Pulmonary artery endothelial cell (primary cell): ENCODE measurements around the gene EVA1B. TPM values are rescaled to one million over a fixed set of nuclear protein-coding genes. Genes with fewer than 3 reads are reported as not detected.

Experiments
- DNase-seq: peaks from one replicate; pipeline ENCODE4 v3.0.0-alpha.2; 2011; ENCODE audit warnings: low read depth, low spot score
- total RNA-seq: library from RNA; depleted of rRNA; stranded (reverse); fragments of >200 nt; gene quantifications from 2 replicates; pipeline ENCODE4 v1.2.3, GENCODE V29; 2014

The EVA1B gene
- total RNA-seq, 1 donor from 2014 or later = 133 TPM

DNA sequence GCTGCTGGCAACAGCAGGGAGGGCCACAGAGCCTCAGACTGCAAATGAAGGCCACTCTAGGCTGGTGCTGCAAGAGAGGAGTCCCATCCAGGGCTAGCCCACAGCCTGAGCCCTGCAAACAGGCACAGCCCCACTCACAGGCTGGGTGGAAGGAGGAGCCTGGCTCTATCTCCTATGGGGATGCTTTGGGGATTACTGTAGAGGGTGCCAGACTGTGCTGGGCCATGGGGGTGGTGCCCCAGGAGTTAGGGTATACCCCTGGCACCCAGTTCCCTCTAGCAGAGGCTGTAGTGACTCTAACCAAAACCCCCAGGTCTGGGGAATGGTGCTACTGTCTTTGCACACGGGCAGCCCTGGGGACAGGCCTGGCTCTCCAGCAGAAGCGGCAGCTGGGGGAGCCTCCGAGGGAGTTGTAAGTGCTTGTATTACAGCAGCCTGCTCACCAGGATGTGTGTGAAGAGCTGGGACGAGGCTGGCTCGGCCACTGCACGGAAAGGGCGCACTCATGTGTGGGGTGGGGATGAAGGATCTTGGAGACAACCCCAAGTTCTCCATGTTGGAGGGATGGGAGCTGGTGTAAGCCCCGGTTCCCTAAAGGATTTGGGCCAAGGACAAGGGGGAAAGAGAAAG, 23.4 kb upstream of the EVA1B start:
- DNase-seq = no peak

DNA sequence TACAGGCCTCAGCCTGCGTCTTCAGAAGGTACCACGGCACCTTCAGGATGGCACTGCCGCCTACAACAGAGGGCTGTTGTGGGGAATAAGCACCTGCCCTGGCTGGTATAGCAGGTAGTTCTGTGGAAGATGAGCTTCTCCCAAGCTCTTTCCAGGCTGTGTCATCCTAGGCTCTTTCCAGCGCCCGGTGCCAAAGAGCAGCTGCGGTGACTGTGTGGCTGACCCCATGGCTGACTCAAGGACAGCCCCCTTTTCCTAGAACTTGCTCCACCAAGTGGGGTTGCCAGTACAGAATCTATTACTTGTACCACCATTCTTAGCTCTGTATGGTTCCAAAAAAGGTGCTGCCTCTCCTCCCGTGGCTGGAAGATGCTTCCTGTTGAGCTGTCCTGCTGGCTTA, 21.9 kb upstream of the EVA1B start:
- no peak for DNase-seq

DNA sequence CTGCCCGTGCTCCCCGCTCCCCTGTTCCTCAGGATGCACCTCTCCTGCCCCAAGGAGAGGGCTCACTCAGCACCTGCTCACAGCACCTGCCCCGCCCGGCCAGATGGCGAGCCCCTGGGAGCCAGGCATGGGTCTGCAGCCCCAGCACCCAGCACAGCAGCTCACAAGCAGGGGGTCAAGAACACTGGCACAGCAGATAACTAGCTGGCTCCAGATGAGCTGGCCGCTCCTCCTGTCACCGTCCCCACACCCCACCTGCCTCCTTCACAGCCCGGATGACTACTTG, 20.9 kb upstream of the EVA1B start:
- no peak for DNase-seq

DNA sequence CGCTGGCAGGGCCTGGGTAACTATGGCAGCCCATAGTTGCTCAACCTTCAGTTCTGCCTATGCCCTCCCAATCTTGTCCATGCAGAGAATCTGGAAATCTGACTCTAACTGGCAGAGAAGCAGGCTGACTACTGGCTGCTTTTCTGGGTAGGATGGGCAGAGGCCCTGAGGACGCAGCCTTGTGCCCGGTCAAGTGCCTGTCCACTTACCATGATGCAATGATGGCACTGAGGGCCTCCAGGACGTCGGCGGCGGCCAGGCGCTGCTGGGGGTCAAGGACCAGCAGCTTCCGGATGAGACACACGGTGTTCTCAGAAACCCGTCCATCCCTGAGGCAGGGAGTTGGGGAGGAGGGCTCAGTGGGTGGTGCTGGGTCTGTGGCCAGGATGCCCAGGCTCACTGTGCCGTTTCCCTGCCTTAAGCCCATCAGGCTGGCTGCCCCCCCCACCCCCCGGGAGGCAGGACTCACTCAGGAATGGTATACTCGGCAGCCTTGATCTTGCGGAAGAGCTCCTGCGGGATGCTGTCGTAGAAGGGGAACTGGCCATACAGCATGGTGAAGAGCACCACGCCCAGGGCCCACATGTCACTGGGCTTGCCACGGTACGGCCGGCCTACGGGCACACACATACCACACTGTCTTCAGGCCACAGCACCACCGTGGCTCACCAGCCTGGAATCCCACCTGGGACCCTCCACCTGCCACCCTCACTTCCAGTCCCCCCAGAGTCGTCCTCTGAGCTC, 20.4 kb upstream of the EVA1B start:
- no peak for DNase-seq

DNA sequence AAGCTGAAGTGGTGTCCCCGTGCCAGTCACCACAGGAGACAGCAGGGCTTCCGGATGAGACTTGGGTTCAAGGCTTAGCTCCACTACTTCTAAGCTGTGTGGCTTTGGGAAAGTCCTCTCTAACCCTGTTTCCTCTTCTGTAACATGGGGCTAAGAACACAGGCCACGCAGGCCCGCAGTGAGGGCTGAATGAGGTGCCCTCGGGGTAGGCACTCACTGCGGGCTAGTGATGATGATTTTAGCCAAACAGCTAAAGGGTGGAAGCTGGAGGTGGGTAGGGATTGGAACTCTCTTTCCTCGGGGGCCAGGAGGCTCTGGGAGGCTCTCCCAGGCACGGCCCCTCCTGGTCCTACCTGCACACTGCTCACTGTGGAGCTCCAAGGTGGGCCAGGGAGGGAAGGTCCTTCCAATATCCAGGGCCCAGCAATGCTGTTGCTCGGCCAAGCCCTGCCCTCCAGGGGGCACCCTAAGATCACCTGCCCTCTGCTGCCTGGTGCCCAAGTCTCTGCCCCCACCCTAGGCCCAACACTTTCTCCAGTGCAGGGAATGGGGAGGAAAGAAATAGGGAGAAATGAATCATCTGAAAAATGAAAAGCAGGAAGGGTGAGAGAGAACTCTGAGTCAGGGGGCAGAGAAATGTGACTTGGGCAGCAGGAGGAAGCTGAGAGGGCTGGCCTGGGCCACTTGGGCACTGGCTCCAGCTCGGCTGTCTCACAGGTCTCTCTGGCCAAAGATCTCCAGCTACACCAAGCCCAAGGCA, 19.2 kb upstream of the EVA1B start:
- peak; percentile 71 for DNase-seq

DNA sequence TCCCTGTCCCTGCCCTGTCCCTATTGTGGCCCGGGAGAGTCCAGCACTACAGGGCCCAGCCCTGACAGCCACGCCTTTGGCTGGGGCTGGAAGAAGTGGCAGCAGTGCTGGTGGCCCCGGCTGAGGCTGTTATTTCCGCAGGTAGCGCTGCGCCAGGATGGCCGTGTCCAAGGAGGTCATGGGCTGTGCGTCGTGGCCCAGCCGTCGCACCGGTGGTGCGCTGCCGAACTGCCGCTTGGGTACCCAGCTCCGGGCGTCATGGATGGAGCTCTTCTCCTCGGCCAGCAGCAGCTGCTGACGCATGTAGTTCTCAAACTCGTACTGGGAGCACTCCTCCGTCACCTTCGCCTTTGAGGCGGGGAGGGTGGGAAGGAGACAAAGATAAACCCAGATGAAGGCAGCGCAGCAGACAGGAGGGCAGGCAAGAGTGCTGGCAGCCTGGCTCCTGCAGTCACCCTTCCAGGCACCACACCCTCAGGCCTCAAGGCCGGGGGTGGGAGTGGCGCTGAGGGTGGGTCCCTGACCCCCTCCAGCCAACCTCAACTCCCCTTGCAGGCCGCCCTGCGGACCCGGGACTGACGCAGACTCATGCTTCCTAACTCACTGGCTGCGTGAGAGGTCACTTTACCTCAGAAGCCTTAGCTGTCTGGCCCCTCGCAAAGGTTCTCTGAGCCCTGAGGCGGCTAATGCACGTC, 18.3 kb upstream of the EVA1B start:
- DNase-seq = no peak

DNA sequence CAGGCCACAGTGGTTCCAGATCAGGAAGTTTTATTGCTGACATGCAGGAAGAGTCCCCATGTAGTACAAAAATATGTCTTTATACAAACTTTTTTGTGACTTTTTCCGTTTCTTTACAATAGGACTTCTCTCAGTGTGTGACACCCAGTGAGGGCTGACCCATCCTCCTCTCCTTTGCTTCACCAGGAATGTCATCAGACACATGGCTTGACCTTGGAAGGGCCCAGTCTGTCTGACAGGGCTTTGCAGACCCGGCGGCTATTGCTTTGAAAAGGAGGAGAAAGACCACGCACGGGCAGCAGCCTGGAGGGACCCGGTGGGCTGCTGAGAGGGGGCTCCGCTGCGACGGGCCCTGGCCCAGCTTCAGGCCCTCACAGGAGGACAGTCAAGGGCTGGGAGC, 16.2 kb upstream of the EVA1B start:
- DNase-seq = no peak

DNA sequence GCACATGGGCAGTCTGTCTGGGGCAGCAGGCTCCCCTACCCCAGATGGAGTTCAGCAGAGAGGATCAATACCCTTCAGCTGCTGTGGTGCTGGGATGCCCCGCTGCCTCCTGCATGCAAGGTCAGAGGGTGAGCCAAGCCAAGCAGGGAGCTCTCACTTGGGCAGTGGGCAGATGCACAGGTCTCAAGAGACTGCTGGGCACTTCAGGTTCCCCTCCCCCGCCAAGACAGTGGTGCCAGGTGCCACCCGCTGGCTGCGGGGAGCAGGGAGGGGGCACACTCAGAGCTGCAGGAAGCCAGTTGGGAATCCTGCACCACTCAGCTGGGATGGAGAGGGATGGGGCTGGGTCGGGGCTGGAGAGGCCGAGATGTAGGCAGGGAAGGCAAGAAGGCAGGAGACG, 15.8 kb upstream of the EVA1B start:
- no peak for DNase-seq

DNA sequence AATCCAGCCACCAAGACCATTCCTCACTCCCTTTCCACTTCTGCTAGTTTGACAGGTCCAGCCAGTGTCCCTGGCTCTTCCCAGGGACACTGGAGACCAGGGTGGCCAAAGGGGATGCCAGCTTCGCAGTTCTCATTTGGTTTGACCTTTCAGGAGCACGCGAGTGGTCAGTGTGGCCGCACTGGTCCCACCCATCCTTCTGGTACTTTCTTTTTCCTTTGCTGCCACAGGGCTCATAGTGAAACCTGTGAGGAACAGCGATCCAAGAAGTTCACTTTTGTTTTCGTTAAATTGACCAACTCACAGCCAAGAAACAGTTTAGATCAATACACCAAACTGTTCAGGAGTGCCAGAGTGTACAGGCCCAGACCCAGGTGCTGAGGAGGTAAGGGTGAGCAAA, 14.4 kb upstream of the EVA1B start:
- DNase-seq = no peak

DNA sequence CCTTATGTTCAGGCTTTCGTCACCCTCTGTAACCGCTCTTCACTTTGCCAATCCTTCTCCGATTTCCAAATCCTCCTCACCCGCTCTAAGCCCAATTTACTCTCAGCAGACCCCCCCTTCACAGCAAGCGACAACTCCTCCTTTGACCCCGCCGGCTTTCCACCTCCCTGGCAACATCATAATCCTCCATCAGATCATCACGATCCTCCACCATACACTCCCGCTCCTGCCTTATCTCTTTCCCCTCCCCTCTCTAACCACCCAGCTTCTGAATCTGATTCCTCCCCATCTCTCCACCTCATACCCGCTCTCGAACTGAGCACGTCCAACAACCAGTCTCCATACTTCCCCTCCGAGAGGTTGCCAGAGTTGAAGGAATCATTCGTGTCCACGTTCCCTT, 7.5 kb upstream of the EVA1B start:
- no peak for DNase-seq

DNA sequence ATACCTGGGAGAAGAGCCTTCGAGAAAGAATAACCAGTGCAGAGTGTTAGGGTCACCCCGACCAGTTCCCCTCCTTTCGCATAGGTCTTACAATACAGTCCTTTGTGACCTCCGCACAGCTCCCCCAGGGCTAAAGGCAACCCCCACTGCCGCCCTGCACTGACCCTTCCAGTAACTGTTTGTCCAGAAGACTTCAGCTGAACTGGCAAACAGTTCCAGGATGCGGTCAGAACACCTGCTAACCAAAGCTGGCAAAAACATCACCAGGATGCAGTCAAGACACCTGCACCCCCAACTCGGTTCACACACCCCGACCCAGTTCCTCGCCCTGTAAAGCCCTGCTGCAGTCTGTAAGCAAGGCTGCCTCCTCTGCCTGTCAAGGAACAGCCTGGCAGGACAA, 6.4 kb upstream of the EVA1B start:
- DNase-seq = no peak

DNA sequence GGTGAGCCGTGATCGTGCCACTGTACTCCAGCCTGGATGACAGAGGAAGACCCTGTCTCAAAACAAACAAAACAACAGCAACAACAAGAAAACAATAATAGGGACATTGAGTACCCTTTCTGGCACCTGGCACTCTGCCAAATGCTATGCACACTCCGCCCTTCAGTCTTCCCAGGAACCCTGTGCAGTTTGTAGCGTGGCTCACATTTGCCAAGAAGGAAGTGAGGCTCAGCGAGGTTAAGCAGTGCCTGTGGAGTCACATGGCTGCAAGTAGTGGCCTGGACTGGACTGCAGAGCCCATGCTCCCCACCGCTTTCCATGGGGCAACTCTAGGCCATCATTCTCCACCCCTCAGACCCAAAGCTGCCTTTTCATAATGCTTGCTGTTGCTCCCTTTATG, 5.3 kb upstream of the EVA1B start:
- peak; percentile 39 for DNase-seq

DNA sequence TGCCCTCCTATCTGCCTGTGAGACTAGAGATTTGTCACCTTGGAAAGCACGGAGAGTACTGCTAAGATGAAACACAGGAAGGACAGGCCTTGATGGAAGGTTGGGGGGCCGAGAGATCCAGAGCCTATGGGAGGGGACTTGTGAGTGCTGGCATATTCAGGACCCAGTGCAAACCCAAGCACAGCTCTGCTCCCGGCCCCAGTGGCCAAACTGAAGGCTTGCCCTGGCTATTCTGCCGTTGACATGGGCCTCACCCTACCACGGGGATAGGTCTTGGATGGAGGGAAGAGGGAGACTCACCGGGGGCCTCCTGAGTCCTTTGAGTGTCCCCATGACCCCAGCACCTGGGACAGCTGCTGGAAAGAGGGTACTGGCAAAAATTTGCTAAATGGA, 4.6 kb upstream of the EVA1B start:
- no peak for DNase-seq

DNA sequence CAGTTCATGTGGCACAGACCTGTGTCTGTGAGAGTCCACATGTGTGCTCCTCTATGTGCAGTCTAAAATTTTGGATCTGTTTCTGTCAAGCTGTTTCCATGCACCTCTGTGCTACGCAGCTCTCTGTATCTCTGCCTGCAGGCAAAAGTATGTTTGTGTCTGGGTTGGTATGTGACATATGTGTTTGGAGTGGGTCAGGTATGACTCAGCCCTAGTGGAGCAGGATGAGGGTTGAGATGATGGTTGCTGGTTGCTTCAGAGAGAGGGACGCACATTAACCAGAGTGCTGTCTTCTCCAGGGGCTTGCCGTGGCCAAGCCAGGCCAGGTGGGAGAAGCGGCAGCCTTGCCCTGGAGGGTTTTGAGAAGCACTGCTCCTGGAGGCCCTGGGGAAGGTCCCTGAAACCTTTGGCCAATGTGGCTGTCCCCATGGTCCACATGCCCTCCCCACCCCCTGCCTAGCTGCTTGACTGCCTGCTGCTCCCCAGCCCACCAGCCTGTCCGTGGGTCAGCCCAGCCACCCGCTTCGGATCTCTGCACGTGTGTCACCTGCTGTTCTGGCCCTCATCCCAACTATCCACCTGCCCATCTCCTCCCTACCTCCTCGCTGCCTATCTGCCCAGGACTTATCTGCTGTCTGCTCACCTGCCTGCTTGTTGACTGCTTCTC, 4.1 kb upstream of the EVA1B start:
- no peak for DNase-seq

DNA sequence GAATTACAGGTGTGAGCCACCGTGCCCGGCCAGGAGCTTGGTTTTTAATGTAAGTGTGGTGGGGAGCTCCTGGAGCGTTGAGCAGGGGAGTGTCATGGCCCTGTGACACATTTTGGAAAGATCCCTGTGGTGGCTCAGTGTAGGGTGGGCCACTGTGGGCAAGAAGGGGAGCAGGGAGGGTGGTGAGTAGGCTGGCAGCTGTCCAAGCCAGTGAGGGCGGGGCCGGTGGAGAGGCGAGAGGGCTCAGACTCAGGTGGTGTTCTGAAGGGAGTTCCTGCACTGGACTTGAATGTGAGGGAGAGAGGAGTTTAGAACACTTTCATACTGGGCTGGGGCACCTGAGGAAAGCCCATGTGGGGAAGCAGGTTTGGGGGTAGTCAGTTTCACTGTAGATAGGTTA, 3.1 kb upstream of the EVA1B start:
- no peak for DNase-seq

DNA sequence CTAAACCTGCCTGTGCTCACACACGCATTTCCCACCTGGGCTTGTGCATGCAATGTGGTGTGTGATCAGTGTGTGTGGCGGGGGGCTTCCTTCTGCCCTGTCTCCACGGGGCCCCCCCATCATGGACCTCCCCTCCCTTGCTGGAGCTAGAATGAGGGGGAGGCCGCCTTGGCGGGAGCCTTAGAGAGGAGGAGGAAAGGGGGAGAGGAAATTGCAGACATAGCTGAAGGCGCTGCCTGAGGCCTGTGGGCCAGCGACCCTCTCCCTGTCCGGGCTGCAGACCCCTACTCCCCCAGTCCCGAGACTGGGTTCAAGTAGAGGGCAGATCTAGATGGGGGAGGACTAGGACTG, 883 bp upstream of the EVA1B start:
- no peak for DNase-seq

DNA sequence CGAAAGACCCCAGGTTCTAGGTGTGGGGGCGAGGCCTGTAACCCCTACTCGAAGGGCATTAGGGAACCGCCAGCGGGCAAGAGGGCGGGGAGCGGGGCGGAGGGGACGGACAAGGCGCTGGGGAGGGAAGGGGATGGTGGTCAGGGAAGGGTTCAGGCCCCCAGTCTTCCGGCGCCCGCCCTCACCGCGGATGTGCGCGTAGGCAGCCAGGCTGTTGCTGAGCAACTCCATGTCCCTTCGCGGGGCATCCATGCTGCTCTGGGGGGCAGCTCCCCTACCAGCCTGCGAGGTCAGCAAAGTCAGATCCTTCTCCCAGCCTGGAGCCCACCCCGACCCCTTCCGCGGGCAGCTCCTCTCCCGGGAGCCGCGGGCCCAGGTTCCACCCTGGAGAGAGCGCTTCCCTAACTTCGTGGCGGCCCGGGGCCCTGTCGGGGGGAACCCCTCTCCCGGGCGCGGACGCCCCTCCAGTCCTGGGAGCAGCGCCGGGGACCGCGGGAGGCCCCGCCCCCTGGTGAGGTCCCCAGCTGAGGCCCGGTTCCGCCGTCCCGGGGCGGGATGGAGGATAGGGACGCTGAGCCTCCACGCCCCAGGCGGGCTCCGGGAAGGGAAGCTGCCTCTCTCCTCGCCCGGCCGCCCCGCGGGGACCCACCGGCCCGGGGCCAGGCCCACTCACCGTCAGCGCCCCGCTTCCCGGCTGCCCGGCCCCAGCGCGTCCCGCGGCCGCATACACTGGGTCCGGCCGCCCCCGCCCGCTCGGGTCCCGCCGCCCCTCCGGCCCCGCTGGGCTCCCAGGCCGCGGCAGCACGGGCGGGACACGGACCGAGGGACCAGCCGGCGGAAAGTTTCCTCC, 434 bp downstream of the EVA1B start:
- DNase-seq = no peak

DNA sequence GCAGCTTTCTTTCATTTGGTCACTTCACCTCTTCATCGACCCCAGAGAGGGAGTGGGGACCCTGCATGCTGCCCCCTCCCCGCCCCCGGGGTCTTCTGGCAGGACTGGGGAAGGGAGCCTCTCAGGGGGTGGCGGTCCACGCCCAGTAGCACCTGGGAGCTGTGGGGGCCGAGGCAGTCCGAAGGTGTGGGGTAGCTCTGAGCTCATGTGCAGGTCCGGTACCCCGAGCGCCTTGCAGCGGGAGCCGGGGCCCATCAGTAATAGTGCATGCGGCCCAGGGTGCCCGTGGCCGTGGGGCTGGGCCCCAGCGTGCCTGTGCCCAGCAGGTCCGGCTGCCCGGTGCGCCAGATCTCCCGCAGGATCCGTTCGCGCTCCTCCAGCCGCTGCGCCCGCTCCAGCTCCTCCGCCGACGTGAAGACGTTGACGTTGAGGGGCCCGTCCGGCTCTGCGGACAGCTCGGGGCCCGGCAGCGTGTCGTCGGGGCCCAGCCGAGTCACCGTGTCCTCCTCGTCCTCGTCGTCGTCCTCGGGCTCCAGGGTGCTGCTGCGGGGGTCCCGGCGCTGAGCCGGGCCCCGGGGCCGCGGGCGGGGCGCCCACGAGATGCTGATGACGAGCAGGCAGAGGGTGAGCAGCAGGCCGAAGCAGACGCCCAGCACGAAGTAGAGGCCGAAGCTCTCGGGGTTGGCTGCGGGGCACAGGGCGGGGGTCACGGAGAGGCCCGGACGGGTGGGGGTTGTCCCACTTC, 1.2 kb downstream of the EVA1B start:
- DNase-seq = no peak

DNA sequence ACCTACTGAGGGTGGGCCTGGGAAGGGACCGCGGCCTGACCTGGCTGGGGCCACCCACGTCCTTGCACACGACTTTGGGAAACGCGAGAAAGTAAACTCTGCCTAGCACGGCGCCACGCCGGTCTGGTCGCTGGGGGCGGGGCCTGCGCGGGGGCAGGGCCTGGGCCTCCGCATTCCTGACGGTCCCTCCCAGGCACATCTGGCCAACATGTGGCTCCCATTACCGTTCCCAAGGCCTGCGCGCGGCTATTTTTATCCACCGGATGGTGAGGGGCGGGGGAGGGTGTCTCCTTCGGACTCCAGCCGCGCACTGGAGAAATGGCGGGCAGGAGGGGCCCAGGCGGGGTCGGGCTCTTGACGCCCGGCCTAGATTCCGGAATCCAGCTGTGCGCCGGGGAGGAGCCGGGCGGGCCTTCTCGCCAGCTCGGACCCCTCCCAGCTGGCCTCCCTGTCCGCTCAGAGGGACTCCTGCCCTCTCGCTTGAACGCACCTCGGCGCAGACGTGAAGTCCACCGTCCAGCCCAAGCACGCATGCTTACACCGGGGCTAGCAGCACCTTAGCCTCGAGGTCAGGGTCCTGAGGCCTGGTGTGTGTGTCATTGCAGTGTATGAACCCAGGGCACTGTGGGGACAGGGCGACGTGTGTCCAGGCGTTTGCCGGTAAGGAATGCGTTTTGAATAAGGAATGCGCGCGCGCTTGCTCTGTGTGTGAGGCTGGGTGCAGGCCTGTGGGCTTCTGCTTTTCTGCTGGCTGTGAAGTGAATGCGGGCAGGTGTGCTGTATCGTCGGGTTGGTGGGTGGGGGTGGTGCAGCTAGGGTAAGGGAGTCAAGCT, 2.1 kb downstream of the EVA1B start:
- no peak for DNase-seq
